ENCODE results near the gene C16orf74.

DNA sequence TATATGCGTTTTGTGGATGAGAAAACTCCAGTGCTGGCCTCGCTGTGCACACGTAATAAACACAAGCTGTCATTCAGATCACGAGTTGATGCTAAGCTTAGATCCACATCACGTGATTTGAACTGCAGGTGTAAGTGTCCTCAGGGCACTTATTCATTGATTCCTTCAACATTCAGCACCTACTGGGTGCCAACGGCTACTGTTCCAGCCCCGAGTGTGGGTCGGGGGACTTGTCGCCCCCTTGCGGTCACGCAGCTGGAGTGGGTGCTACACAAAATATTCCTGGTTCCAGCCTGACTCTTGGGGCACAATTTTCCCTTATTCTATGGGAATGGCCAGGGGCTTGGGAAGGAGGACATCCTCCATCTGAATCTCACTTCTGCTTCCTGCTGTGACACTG, 32.2 kb downstream of the C16orf74 start:
- no peak for TF ChIP-seq KDM1A (IDR thresholded peaks at IDR 0.05; ENCODE audit: low read depth)
- TF ChIP-seq, protein P1, sequence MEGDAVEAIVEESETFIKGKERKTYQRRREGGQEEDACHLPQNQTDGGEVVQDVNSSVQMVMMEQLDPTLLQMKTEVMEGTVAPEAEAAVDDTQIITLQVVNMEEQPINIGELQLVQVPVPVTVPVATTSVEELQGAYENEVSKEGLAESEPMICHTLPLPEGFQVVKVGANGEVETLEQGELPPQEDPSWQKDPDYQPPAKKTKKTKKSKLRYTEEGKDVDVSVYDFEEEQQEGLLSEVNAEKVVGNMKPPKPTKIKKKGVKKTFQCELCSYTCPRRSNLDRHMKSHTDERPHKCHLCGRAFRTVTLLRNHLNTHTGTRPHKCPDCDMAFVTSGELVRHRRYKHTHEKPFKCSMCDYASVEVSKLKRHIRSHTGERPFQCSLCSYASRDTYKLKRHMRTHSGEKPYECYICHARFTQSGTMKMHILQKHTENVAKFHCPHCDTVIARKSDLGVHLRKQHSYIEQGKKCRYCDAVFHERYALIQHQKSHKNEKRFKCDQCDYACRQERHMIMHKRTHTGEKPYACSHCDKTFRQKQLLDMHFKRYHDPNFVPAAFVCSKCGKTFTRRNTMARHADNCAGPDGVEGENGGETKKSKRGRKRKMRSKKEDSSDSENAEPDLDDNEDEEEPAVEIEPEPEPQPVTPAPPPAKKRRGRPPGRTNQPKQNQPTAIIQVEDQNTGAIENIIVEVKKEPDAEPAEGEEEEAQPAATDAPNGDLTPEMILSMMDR (IDR thresholded peaks at IDR 0.05): peak; percentile 57
- TF ChIP-seq, protein P2, sequence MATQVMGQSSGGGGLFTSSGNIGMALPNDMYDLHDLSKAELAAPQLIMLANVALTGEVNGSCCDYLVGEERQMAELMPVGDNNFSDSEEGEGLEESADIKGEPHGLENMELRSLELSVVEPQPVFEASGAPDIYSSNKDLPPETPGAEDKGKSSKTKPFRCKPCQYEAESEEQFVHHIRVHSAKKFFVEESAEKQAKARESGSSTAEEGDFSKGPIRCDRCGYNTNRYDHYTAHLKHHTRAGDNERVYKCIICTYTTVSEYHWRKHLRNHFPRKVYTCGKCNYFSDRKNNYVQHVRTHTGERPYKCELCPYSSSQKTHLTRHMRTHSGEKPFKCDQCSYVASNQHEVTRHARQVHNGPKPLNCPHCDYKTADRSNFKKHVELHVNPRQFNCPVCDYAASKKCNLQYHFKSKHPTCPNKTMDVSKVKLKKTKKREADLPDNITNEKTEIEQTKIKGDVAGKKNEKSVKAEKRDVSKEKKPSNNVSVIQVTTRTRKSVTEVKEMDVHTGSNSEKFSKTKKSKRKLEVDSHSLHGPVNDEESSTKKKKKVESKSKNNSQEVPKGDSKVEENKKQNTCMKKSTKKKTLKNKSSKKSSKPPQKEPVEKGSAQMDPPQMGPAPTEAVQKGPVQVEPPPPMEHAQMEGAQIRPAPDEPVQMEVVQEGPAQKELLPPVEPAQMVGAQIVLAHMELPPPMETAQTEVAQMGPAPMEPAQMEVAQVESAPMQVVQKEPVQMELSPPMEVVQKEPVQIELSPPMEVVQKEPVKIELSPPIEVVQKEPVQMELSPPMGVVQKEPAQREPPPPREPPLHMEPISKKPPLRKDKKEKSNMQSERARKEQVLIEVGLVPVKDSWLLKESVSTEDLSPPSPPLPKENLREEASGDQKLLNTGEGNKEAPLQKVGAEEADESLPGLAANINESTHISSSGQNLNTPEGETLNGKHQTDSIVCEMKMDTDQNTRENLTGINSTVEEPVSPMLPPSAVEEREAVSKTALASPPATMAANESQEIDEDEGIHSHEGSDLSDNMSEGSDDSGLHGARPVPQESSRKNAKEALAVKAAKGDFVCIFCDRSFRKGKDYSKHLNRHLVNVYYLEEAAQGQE (IDR thresholded peaks at IDR 0.05): no peak
- TF ChIP-seq, protein P3, sequence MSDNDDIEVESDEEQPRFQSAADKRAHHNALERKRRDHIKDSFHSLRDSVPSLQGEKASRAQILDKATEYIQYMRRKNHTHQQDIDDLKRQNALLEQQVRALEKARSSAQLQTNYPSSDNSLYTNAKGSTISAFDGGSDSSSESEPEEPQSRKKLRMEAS (IDR thresholded peaks at IDR 0.05): no peak
- TF ChIP-seq BHLHE40 (IDR thresholded peaks at IDR 0.05; ENCODE audit: low read depth, low read length): no peak
- TF ChIP-seq CEBPB (IDR thresholded peaks at IDR 0.05): no peak
- TF ChIP-seq EP300 (IDR thresholded peaks at IDR 0.05): no peak
- no peak for TF ChIP-seq MAFK (IDR thresholded peaks at IDR 0.05; ENCODE audit: partially characterized antibody)
- TF ChIP-seq, protein P4, sequence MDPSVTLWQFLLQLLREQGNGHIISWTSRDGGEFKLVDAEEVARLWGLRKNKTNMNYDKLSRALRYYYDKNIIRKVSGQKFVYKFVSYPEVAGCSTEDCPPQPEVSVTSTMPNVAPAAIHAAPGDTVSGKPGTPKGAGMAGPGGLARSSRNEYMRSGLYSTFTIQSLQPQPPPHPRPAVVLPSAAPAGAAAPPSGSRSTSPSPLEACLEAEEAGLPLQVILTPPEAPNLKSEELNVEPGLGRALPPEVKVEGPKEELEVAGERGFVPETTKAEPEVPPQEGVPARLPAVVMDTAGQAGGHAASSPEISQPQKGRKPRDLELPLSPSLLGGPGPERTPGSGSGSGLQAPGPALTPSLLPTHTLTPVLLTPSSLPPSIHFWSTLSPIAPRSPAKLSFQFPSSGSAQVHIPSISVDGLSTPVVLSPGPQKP (IDR thresholded peaks at IDR 0.05; ENCODE audit: low read depth, low read length): no peak
- no peak for TF ChIP-seq POLR2A (IDR thresholded peaks at IDR 0.05; ENCODE audit: low read length)
- no peak for TF ChIP-seq JUN (IDR thresholded peaks at IDR 0.05)
